H1 (cell line): ENCODE results near the gene PPM1F. TPM values are rescaled to one million over a fixed set of nuclear protein-coding genes. Genes with fewer than 3 reads are reported as not detected.

ENCODE experiments used
- CTCF ChIA-PET: fragments of 300-600 bp; sonication (Branson Sonifier 250); formaldehyde crosslinking; loops from one replicate; lab custom pipeline; 2021; ENCODE audit not compliant: partially characterized antibody; lab: Charles Lee
- POLR2A ChIA-PET: fragments of 300-600 bp; sonication (Branson Sonifier 250); formaldehyde crosslinking; loops from one replicate; lab custom pipeline; 2021; ENCODE audit warnings: inconsistent platforms; ENCODE audit not compliant: partially characterized antibody; lab: Charles Lee
- DNase-seq, 2 experiments: peaks; one replicate each; pipeline versions ENCODE4 v3.0.0 to v3.0.0-alpha.2; 2010 to 2022; ENCODE audit warnings: low spot score in 2 of 2, low read depth in 1 of 2, mixed read lengths in 1 of 2
- FAIRE-seq: peaks from 2 replicates; lab custom pipeline; 2011; peaks lifted over from hg19 to GRCh38; lab: Jason Lieb, UNC
- H2AFZ ChIP-seq: 2 replicates; pipeline ENCODE4 v1.8.1; 2012; ENCODE audit warnings: low read length, inconsistent platforms
- H2AK5ac ChIP-seq: 2 replicates; pipeline ENCODE4 v1.6.1; 2013; ENCODE audit warnings: low read depth, low read length
- H2BK120ac ChIP-seq: replicated peaks from 2 replicates; pipeline ENCODE3; 2013; ENCODE audit warnings: low read depth, low read length, inconsistent platforms
- H2BK12ac ChIP-seq: 2 replicates; pipeline ENCODE4 v1.6.1; 2013; ENCODE audit warnings: low read depth, low read length
- H2BK15ac ChIP-seq: 2 replicates; pipeline ENCODE4 v1.6.1; 2013; ENCODE audit warnings: low read length
- H2BK20ac ChIP-seq: 2 replicates; pipeline ENCODE4 v1.6.1; 2013; ENCODE audit warnings: low read length
- H2BK5ac ChIP-seq: 2 replicates; pipeline ENCODE4 v1.6.1; 2013; ENCODE audit warnings: low read depth, low read length
- H3K14ac ChIP-seq: 2 replicates; pipeline ENCODE4 v1.6.1; 2013; ENCODE audit warnings: inconsistent platforms; ENCODE audit not compliant: insufficient read length
- H3K18ac ChIP-seq: 2 replicates; pipeline ENCODE4 v1.6.1; 2013; ENCODE audit warnings: low read length; ENCODE audit errors: extremely low read depth
- H3K23ac ChIP-seq: 2 replicates; pipeline ENCODE4 v1.6.1; 2013; ENCODE audit warnings: inconsistent platforms; ENCODE audit not compliant: insufficient read length
- H3K23me2 ChIP-seq: 2 replicates; pipeline ENCODE4 v1.6.1; 2013; ENCODE audit warnings: low read depth, low read length
- H3K27ac ChIP-seq: 2 replicates; pipeline ENCODE4 v1.6.1; 2011; ENCODE audit warnings: low read depth, low read length, inconsistent platforms
- H3K27me3 ChIP-seq, 4 experiments: replicated peaks in 1 of 4; 1 replicate in 1 of 4; 2 replicates in 3 of 4; pipeline versions ENCODE4 v1.6.1 to v1.8.1; 2011 to 2013; ENCODE audit warnings: low read length in 3 of 4, mild to moderate bottlenecking in 3 of 4, inconsistent platforms in 2 of 4, mixed read lengths in 2 of 4, moderate library complexity in 1 of 4; ENCODE audit not compliant: control insufficient read depth in 3 of 4, insufficient read depth in 3 of 4; ENCODE audit errors: extremely low read depth in 1 of 4
- H3K36me3 ChIP-seq, 4 experiments: 2 replicates each; pipeline versions ENCODE4 v1.6.1 to v1.8.1; 2011 to 2013; ENCODE audit warnings: mild to moderate bottlenecking in 4 of 4, low read length in 3 of 4, moderate library complexity in 2 of 4, control low read depth in 1 of 4, inconsistent platforms in 1 of 4; ENCODE audit not compliant: insufficient read depth in 4 of 4, control insufficient read depth in 2 of 4
- H3K4ac ChIP-seq: replicated peaks from 2 replicates; pipeline ENCODE3; 2013; ENCODE audit warnings: low read length, low read depth, mixed read lengths, inconsistent platforms; ENCODE audit not compliant: insufficient read length
- H3K4me1 ChIP-seq, 4 experiments: replicated peaks in 1 of 4; 1 replicate in 1 of 4; 2 replicates in 3 of 4; pipeline versions ENCODE4 v1.6.1 to v1.8.1; 2011 to 2013; ENCODE audit warnings: low read length in 3 of 4, inconsistent platforms in 2 of 4, mixed read lengths in 1 of 4; ENCODE audit not compliant: insufficient read depth in 4 of 4, control insufficient read depth in 3 of 4
- H3K4me2 ChIP-seq, 2 experiments: 2 replicates each; pipeline versions ENCODE4 v1.6.1 to v1.8.1; 2011 to 2013; ENCODE audit warnings: low read depth in 2 of 2, low read length in 2 of 2, control low read depth in 1 of 2, inconsistent platforms in 1 of 2, mild to moderate bottlenecking in 1 of 2; ENCODE audit not compliant: insufficient read depth in 1 of 2
- H3K4me3 ChIP-seq, 4 experiments: fragments of 200-600, 300-600 bp in 1 of 4; sonication (generic), shearing (Covaris generic), sonication (Bioruptor Twin) in 1 of 4; 2 replicates each; pipeline versions ENCODE4 v1.5.1 to v1.8.1; 2011 to 2016; ENCODE audit warnings: low read length in 4 of 4, low read depth in 3 of 4, control low read depth in 2 of 4, inconsistent platforms in 2 of 4, mild to moderate bottlenecking in 2 of 4, mixed read lengths in 1 of 4, moderate library complexity in 1 of 4; ENCODE audit not compliant: insufficient read depth in 2 of 4; ENCODE audit errors: extremely low read depth in 1 of 4
- H3K56ac ChIP-seq: replicated peaks from 2 replicates; pipeline ENCODE3; 2013; ENCODE audit warnings: low read depth, mild to moderate bottlenecking, mixed read lengths, low read length, inconsistent platforms; ENCODE audit not compliant: insufficient read length
- H3K79me1 ChIP-seq: 2 replicates; pipeline ENCODE4 v1.6.1; 2013; ENCODE audit warnings: low read depth, low read length, control low read depth
- H3K79me2 ChIP-seq, 2 experiments: 2 replicates each; pipeline versions ENCODE4 v1.6.1 to v1.8.1; 2012 to 2013; ENCODE audit warnings: low read length in 2 of 2, mild to moderate bottlenecking in 2 of 2, inconsistent platforms in 1 of 2; ENCODE audit not compliant: insufficient read depth in 2 of 2, control insufficient read depth in 1 of 2
- H3K9ac ChIP-seq, 4 experiments: replicated peaks in 1 of 4; 1 replicate in 1 of 4; 2 replicates in 3 of 4; pipeline versions ENCODE4 v1.6.1 to v1.8.1; 2011 to 2013; ENCODE audit warnings: low read depth in 3 of 4, low read length in 3 of 4, control low read depth in 2 of 4, mild to moderate bottlenecking in 2 of 4, moderate library complexity in 2 of 4, inconsistent platforms in 1 of 4; ENCODE audit errors: extremely low read depth in 1 of 4
- H3K9me3 ChIP-seq, 2 experiments: 2 replicates each; pipeline versions ENCODE4 v1.6.1 to v1.8.1; 2012 to 2013; ENCODE audit warnings: mild to moderate bottlenecking in 2 of 2, moderate library complexity in 2 of 2, control low read depth in 1 of 2, inconsistent platforms in 1 of 2, low read depth in 1 of 2, low read length in 1 of 2, mixed read lengths in 1 of 2; ENCODE audit not compliant: insufficient read depth in 2 of 2
- H4K20me1 ChIP-seq, 2 experiments: replicated peaks in 1 of 2; 2 replicates each; pipeline versions ENCODE3 to v1.8.1; 2011 to 2013; ENCODE audit warnings: inconsistent platforms in 2 of 2, low read length in 2 of 2, mild to moderate bottlenecking in 1 of 2; ENCODE audit not compliant: insufficient read depth in 2 of 2, control insufficient read depth in 1 of 2
- H4K5ac ChIP-seq: 2 replicates; pipeline ENCODE4 v1.6.1; 2013; ENCODE audit warnings: low read length, low read depth, mixed read lengths, inconsistent platforms; ENCODE audit not compliant: insufficient read length
- H4K8ac ChIP-seq: 2 replicates; pipeline ENCODE4 v1.8.0; 2013; ENCODE audit warnings: mild to moderate bottlenecking, moderate library complexity, low read length, inconsistent platforms; ENCODE audit not compliant: insufficient read depth; ENCODE audit errors: extremely low read depth
- H4K91ac ChIP-seq: replicated peaks from 2 replicates; pipeline ENCODE3; 2013; ENCODE audit warnings: low read length, mixed read lengths, inconsistent platforms; ENCODE audit not compliant: insufficient read length
- CBX8 ChIP-seq: fragments of 300-800, 300-1000 bp; sonication (generic); IDR thresholded peaks from 2 replicates; pipeline ENCODE4 v1.7.1; 2016; ENCODE audit warnings: low read depth, low read length, borderline replicate concordance
- CHD1 ChIP-seq: IDR thresholded peaks from 2 replicates; pipeline ENCODE4 v1.6.1; 2012; ENCODE audit warnings: low read depth, low read length, improper control_type of control experiment
- EP300 ChIP-seq, 2 experiments: IDR thresholded peaks; 1 replicate in 1 of 2; 2 replicates in 1 of 2; pipeline ENCODE4 v1.6.1; 2011 to 2012; ENCODE audit warnings: low read depth in 2 of 2, low read length in 2 of 2, mild to moderate bottlenecking in 2 of 2, borderline replicate concordance in 1 of 2, inconsistent platforms in 1 of 2, moderate library complexity in 1 of 2
- GTF2F1 ChIP-seq: IDR thresholded peaks from 2 replicates; pipeline ENCODE4 v1.6.1; 2012; ENCODE audit warnings: low read depth, low read length, improper control_type of control experiment, borderline replicate concordance
- HDAC6 ChIP-seq: IDR thresholded peaks from one replicate; pipeline ENCODE4 v1.7.1; 2012; ENCODE audit warnings: low read depth, mild to moderate bottlenecking, inconsistent platforms, low read length, moderate library complexity
- JUND ChIP-seq: IDR thresholded peaks from 2 replicates; pipeline ENCODE4 v1.6.1; 2011; ENCODE audit warnings: mild to moderate bottlenecking, improper control_type of control experiment, low read length
- KDM4A ChIP-seq: IDR thresholded peaks from one replicate; pipeline ENCODE4 v1.7.1; 2012; ENCODE audit warnings: low read depth, mild to moderate bottlenecking, moderate library complexity, low read length, inconsistent platforms; ENCODE audit not compliant: severe bottlenecking
- MAFK ChIP-seq: IDR thresholded peaks from 2 replicates; pipeline ENCODE4 v1.6.1; 2012; ENCODE audit warnings: low read depth, mild to moderate bottlenecking, improper control_type of control experiment, low read length
- NRF1 ChIP-seq: IDR thresholded peaks from 2 replicates; pipeline ENCODE4 v1.6.1; 2011; ENCODE audit warnings: mild to moderate bottlenecking, low read depth, low read length, improper control_type of control experiment
- POLR2A ChIP-seq, 2 experiments: IDR thresholded peaks; 1 replicate in 1 of 2; 2 replicates in 1 of 2; pipeline ENCODE4 v1.6.1; 2011; ENCODE audit warnings: low read depth in 2 of 2, low read length in 2 of 2, mild to moderate bottlenecking in 2 of 2; ENCODE audit errors: control extremely low read depth in 1 of 2
- RBBP5 ChIP-seq: IDR thresholded peaks from 2 replicates; pipeline ENCODE4 v1.7.1; 2012; ENCODE audit warnings: low read depth, mild to moderate bottlenecking, inconsistent platforms, low read length, moderate library complexity, borderline replicate concordance
- SIX5 ChIP-seq: IDR thresholded peaks from 2 replicates; pipeline ENCODE4 v1.6.1; 2011; ENCODE audit warnings: mild to moderate bottlenecking, low read depth, low read length
- SP4 ChIP-seq: IDR thresholded peaks from 2 replicates; pipeline ENCODE4 v1.6.1; 2012; ENCODE audit warnings: low read length, inconsistent platforms
- TBP ChIP-seq: IDR thresholded peaks from 2 replicates; pipeline ENCODE4 v1.6.1; 2011; ENCODE audit warnings: low read depth, low read length, improper control_type of control experiment
- YY1 ChIP-seq: IDR thresholded peaks from 2 replicates; pipeline ENCODE4 v1.6.1; 2011; ENCODE audit warnings: low read depth, mild to moderate bottlenecking, low read length
- WGBS, 2 experiments: shearing (Covaris generic) in 1 of 2; methylation state at CpG; one replicate each; pipeline versions ENCODE4 v1.1.6 to v1.1.7; 2013 to 2015; ENCODE audit warnings: low lambda C conversion rate in 2 of 2, mixed read lengths in 2 of 2, inconsistent platforms in 1 of 2, low coverage in 1 of 2, missing lambda C conversion rate in 1 of 2; ENCODE audit not compliant: insufficient replicate concordance in 2 of 2, insufficient coverage in 1 of 2, insufficient read length in 1 of 2; ENCODE audit errors: extremely low coverage in 1 of 2, missing lambda C conversion rate in 1 of 2; 5-methylcytosine and 5-hydroxymethylcytosine counted together
- polyA plus RNA-seq, 7 experiments: library from polyadenylated mRNA; depleted of rRNA in 3 of 7; stranded (reverse) in 5 of 7; unstranded in 2 of 7; fragments of >200 nt in 5 of 7; fragments of 200-250 nt in 2 of 7; gene quantifications; 1 replicate in 5 of 7; 2 replicates in 1 of 7; 4 replicates in 1 of 7; pipeline versions ENCODE4 v1.2.1 to v1.2.3, GENCODE V29; 2011 to 2013; ENCODE audit warnings: missing spikeins in 2 of 7, mixed read lengths in 2 of 7
- total RNA-seq: library from RNA; stranded (reverse); fragmentation: NEBNext Ultra II Directional; extraction: Animal tissue kit (Norgen Biotek cat#: 25700); gene quantifications from 2 replicates; pipeline ENCODE4 v1.2.1, GENCODE V29; 2021

The PPM1F gene
- total and polyA plus RNA-seq, 2 of the 8 experiments (the other 6 are each of a cell fraction or from before 2014, with no cell fraction given): 12.4 to 22.8 TPM

DNA sequence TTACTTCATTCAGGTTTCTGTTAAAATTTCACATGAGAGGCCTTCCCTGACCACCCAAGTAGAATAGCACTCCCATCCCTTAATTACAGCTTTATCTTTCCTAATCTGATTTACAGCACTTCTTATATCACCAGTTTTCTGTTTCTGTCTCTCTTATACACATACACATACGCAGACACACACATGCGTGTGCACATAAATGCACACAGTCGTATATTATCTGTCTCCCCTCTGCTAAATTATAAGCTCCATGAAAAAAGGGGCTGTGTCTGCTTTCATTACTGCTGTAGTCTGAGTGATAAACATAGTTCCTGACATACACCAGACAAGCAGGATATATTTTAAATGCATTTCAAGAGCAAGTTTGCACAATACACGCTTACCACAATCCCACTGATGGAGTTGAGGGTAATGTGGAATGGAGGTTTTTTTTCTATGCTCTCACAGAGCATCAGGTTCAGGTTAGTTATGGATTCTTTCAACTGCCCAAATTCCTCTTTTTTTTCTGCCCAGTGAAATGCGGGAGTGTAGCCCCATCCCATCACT is 43.6 kb upstream of the PPM1F start:
- Histone ChIP-seq H3K4ac (no peak overlapping the region), H3K56ac (no peak overlapping the region), H4K5ac (no peak overlapping the region), H4K8ac (no peak overlapping the region), H2BK15ac (no peak overlapping the region), H3K27me3 (peaks cover 47 to 98% (median 93%) of the 10 kb centered on the region in 4 experiments), H3K79me1 (no peaks in the 10 kb centered on the region), H3K9me3 (no peaks in the 10 kb centered on the region), H3K14ac (no peak overlapping the region), H3K23me2 (no peaks in the 10 kb centered on the region), H3K18ac (no peak overlapping the region), H3K9ac (no peak overlapping the region), H2AK5ac (no peak overlapping the region), H2BK5ac (no peak overlapping the region), H4K20me1 (peaks cover 0 to 3% of the 10 kb centered on the region in 2 experiments), H3K79me2 (no peaks in the 10 kb centered on the region)
- CTCF ChIA-PET: interaction anchor here (0.6 to 2.6 kb wide), 4 partner anchors 11 to 207 kb away, joined by 3 to 12 read pairs (median 6); no protein-coding TSS in a partner anchor
- TF ChIP-seq SP4 (no peak), MAFK (no peak), YY1 (no peak), NRF1 (no peak), JUND (no peak), CHD1 (no peak), EP300 (IDR thresholded peaks at IDR 0.05; ENCODE audit: borderline replicate concordance in 1 of 2, low read depth in 2 of 2, low read length in 2 of 2) (no peak), KDM4A (no peak), HDAC6 (no peak), GTF2F1 (no peak), CBX8 (no peak), POLR2A (IDR thresholded peaks at IDR 0.05; ENCODE audit: control extremely low read depth in 1 of 2, low read depth in 2 of 2, low read length in 2 of 2) (no peak), RBBP5 (no peak), SIX5 (no peak), TBP (no peak)
- TF ChIP-seq, all 59 proteins: peak for 0
- no peak overlapping the region for H3K23ac ChIP-seq
- POLR2A ChIA-PET: no interaction called here
- no peak overlapping the region for H3K4me3 ChIP-seq
- no peak overlapping the region for H2BK12ac ChIP-seq
- 90% methylated on average over 5 of the region's 5 CpGs; no CpG with 5 or more reads in 1 of the 2 experiments for WGBS, 2 experiments
- no peak overlapping the region for H4K91ac ChIP-seq
- no peak overlapping the region for H2BK120ac ChIP-seq
- no peak overlapping the region for H3K27ac ChIP-seq
- no peak for DNase-seq
- H2AFZ ChIP-seq: no peak overlapping the region
- H3K4me1 ChIP-seq: no peaks in the 10 kb centered on the region
- H3K4me2 ChIP-seq: no peak overlapping the region
- no peak overlapping the region for H2BK20ac ChIP-seq
- no peak for FAIRE-seq
- no peaks in the 10 kb centered on the region for H3K36me3 ChIP-seq
